DOHH2 (cell line): Measurements from ENCODE around the gene CMKLR1.

Source experiments
- EZH2phosphoT487 ChIP-seq: fragments of 200-600 bp; sonication (generic); IDR thresholded peaks from 2 replicates; pipeline ENCODE4 v1.6.1; 2017; ENCODE audit warnings: borderline replicate concordance, mild to moderate bottlenecking, antibody characterized with exemption, low read length, moderate library complexity, mixed read lengths
- TF ChIP-seq, protein P1 (sequence below): fragments of 200-600 bp; sonication (generic); IDR thresholded peaks from one replicate; pipeline ENCODE4 v1.5.1; 2014; ENCODE audit warnings: antibody characterized with exemption, mild to moderate bottlenecking, low read depth, low read length; ENCODE audit not compliant: poor library complexity, severe bottlenecking

GRCh38 chr12:108358580-108358965 is 19.5 kb upstream of the CMKLR1 start:
- TF ChIP-seq, protein P1, sequence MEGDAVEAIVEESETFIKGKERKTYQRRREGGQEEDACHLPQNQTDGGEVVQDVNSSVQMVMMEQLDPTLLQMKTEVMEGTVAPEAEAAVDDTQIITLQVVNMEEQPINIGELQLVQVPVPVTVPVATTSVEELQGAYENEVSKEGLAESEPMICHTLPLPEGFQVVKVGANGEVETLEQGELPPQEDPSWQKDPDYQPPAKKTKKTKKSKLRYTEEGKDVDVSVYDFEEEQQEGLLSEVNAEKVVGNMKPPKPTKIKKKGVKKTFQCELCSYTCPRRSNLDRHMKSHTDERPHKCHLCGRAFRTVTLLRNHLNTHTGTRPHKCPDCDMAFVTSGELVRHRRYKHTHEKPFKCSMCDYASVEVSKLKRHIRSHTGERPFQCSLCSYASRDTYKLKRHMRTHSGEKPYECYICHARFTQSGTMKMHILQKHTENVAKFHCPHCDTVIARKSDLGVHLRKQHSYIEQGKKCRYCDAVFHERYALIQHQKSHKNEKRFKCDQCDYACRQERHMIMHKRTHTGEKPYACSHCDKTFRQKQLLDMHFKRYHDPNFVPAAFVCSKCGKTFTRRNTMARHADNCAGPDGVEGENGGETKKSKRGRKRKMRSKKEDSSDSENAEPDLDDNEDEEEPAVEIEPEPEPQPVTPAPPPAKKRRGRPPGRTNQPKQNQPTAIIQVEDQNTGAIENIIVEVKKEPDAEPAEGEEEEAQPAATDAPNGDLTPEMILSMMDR: no peak
- no peak for TF ChIP-seq EZH2phosphoT487
